ENCODE measurements around the gene SLC16A11.

The SLC16A11 gene

GRCh38 chr17:7029659-7030058 is 14.2 kb downstream of the SLC16A11 start:
- H3K27me3 ChIP-seq (ENCODE audit: control insufficient read depth, insufficient read depth, low read length) = no peaks in the 10 kb centered on the region
- H3K9ac ChIP-seq (ENCODE audit: low read length) = no peak overlapping the region
- H3K4me1 ChIP-seq (ENCODE audit: control insufficient read depth, insufficient read depth, low read length) = no peaks in the 10 kb centered on the region
- no peak overlapping the region for H3K27ac ChIP-seq (ENCODE audit: low read depth, low read length)
- no peak overlapping the region for H3K4me3 ChIP-seq (ENCODE audit: low read length)
- H3K36me3 ChIP-seq (ENCODE audit: control insufficient read depth, insufficient read depth, low read length) = no peaks in the 10 kb centered on the region

DNA sequence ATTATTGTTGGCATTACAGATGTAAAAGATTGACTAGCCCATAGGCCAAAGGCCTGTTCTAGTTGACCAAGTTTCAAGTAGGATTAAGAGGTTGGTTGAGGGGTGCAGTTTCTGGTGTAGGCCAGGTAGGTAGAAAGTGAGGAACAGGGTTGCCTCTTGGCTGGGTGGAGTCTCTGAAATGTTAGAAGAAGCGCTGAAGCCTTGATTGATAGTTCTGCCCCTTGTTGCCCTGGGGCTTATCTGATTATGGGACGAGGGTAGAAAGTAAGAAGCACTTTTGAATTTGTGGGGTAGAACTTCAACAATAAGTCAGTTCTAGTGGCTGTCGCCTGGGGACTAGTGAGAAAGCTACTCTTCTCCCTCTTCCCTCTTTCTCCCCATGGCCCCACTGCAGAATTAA is 14.8 kb downstream of the SLC16A11 start:
- Histone ChIP-seq H3K4me1 (ENCODE audit: control insufficient read depth, insufficient read depth, low read length) (no peaks in the 10 kb centered on the region), H3K4me3 (ENCODE audit: low read length) (no peak overlapping the region), H3K9ac (ENCODE audit: low read length) (no peak overlapping the region), H3K27me3 (ENCODE audit: control insufficient read depth, insufficient read depth, low read length) (no peaks in the 10 kb centered on the region), H3K36me3 (ENCODE audit: control insufficient read depth, insufficient read depth, low read length) (no peaks in the 10 kb centered on the region), H3K27ac (ENCODE audit: low read depth, low read length) (no peak overlapping the region)

DNA sequence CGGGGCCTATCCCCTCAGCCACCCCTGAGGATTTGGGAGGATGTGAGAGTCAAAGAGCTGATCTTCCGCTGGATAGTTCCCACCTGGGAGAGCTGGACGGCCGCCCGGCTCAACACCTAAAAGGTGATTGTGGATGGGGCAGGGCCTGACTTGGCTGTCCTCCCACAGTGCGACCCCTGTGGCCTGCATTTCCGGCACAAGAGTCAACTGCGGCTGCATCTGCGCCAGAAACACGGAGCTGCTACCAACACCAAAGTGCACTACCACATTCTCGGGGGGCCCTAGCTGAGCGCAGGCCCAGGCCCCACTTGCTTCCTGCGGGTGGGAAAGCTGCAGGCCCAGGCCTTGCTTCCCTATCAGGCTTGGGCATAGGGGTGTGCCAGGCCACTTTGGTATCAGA is 16.6 kb downstream of the SLC16A11 start:
- H3K27me3 ChIP-seq (ENCODE audit: control insufficient read depth, insufficient read depth, low read length) = peaks cover 8% of the 10 kb centered on the region
- H3K36me3 ChIP-seq (ENCODE audit: control insufficient read depth, insufficient read depth, low read length) = no peaks in the 10 kb centered on the region
- no peak overlapping the region for H3K4me3 ChIP-seq (ENCODE audit: low read length)
- H3K27ac ChIP-seq (ENCODE audit: low read depth, low read length) = no peak overlapping the region
- no peaks in the 10 kb centered on the region for H3K4me1 ChIP-seq (ENCODE audit: control insufficient read depth, insufficient read depth, low read length)
- no peak overlapping the region for H3K9ac ChIP-seq (ENCODE audit: low read length)

- no peak overlapping the region for H3K9ac ChIP-seq (ENCODE audit: low read length)
- no peak overlapping the region for H3K27ac ChIP-seq (ENCODE audit: low read depth, low read length)
- no peaks in the 10 kb centered on the region for H3K36me3 ChIP-seq (ENCODE audit: control insufficient read depth, insufficient read depth, low read length)
- H3K4me1 ChIP-seq (ENCODE audit: control insufficient read depth, insufficient read depth, low read length) = no peaks in the 10 kb centered on the region
- no peak overlapping the region for H3K4me3 ChIP-seq (ENCODE audit: low read length)
- peaks cover 8% of the 10 kb centered on the region for H3K27me3 ChIP-seq (ENCODE audit: control insufficient read depth, insufficient read depth, low read length)
These were observed 17.3 kb downstream of the SLC16A11 start for GRCh38 chr17:7026471-7027115.

- Histone ChIP-seq H3K4me3 (ENCODE audit: low read length) (no peak overlapping the region), H3K4me1 (ENCODE audit: control insufficient read depth, insufficient read depth, low read length) (no peaks in the 10 kb centered on the region), H3K27me3 (ENCODE audit: control insufficient read depth, insufficient read depth, low read length) (peaks cover 8% of the 10 kb centered on the region), H3K27ac (ENCODE audit: low read depth, low read length) (no peak overlapping the region), H3K36me3 (ENCODE audit: control insufficient read depth, insufficient read depth, low read length) (no peaks in the 10 kb centered on the region), H3K9ac (ENCODE audit: low read length) (no peak overlapping the region)
These were observed 18.6 kb downstream of the SLC16A11 start for GRCh38 chr17:7025245-7025644.

- H3K4me3 ChIP-seq (ENCODE audit: low read length) = no peak overlapping the region
- H3K27me3 ChIP-seq (ENCODE audit: control insufficient read depth, insufficient read depth, low read length) = peaks cover 8% of the 10 kb centered on the region
- no peak overlapping the region for H3K9ac ChIP-seq (ENCODE audit: low read length)
- no peaks in the 10 kb centered on the region for H3K4me1 ChIP-seq (ENCODE audit: control insufficient read depth, insufficient read depth, low read length)
- no peaks in the 10 kb centered on the region for H3K36me3 ChIP-seq (ENCODE audit: control insufficient read depth, insufficient read depth, low read length)
- H3K27ac ChIP-seq (ENCODE audit: low read depth, low read length) = no peak overlapping the region
These were observed 19.5 kb downstream of the SLC16A11 start for GRCh38 chr17:7024402-7024785.

GRCh38 chr17:7023576-7024401 is 20.1 kb downstream of the SLC16A11 start:
- Histone ChIP-seq H3K4me1 (ENCODE audit: control insufficient read depth, insufficient read depth, low read length) (peaks cover 1% of the 10 kb centered on the region), H3K27ac (ENCODE audit: low read depth, low read length) (peak overlapping the region; percentile 7), H3K4me3 (ENCODE audit: low read length) (peak overlapping the region; percentile 45), H3K27me3 (ENCODE audit: control insufficient read depth, insufficient read depth, low read length) (peaks cover 8% of the 10 kb centered on the region), H3K9ac (ENCODE audit: low read length) (no peak overlapping the region), H3K36me3 (ENCODE audit: control insufficient read depth, insufficient read depth, low read length) (no peaks in the 10 kb centered on the region)

- Histone ChIP-seq H3K4me3 (ENCODE audit: low read length) (peak within 1 kb of the TSS; percentile 45), H3K4me1 (ENCODE audit: control insufficient read depth, insufficient read depth, low read length) (peaks cover 9% of the 10 kb centered on the region), H3K27ac (ENCODE audit: low read depth, low read length) (peak within 1 kb of the TSS; percentile 7)
These were observed 20.9 kb downstream of the SLC16A11 start, which contains the start of gene BCL6B for GRCh38 chr17:7022781-7023571. Gene BCL6B, plus strand, starts transcription at chr17:7023050. Its CDS starts 622 bp downstream, at chr17:7023672.

DNA sequence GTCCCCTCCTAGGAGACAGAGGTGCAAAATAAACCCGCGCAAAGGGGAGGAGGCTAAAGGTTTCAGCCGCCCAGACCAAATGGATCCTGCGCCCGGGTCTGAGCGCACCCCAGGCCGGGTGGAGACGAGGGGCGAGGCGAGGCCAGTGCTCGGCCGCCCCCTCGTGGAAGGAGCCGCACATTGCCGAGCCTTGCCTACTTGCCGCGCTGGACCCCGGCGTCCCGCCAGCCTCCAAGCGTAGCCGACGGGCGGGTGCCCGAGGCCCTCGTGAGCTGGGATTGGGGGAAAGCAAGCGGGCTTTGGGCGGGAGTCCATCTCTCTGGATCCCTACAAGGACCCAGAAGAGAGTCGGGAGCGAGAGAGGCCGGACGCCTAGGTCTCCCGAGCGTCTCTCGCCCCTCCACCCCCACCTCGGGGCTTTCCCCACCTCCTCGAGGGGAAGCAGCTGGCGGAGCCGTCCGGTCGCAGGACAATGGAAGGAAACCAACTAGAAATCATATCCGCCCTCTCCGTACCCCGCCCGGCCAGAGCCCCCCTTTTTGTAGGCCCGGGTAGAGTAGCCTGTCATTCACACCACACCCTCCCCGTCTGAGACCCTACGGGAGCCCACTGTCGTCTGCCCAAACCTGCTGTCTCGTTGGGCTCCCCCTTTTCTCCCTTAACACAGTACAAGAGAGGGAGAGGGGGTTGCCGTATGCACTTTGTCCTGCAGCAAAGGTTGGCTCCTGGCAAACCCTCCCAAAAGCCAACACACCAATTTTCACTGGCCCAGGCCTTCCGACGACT is 21.7 kb downstream of the SLC16A11 start:
- Histone ChIP-seq H3K4me1 (ENCODE audit: control insufficient read depth, insufficient read depth, low read length) (peaks cover 12% of the 10 kb centered on the region), H3K9ac (ENCODE audit: low read length) (no peak overlapping the region), H3K27me3 (ENCODE audit: control insufficient read depth, insufficient read depth, low read length) (peaks cover 8% of the 10 kb centered on the region), H3K4me3 (ENCODE audit: low read length) (peak overlapping the region; percentile 40), H3K36me3 (ENCODE audit: control insufficient read depth, insufficient read depth, low read length) (peaks cover under 1% of the 10 kb centered on the region), H3K27ac (ENCODE audit: low read depth, low read length) (no peak overlapping the region)

More at GRCh38 chr17:7022781-7023571, 20.9 kb downstream of the SLC16A11 start, which contains the start of gene BCL6B:
- Histone ChIP-seq H3K27me3 (ENCODE audit: control insufficient read depth, insufficient read depth, low read length) (peaks cover 8% of the 10 kb centered on the region), H3K9ac (ENCODE audit: low read length) (no peak within 1 kb of the TSS), H3K36me3 (ENCODE audit: control insufficient read depth, insufficient read depth, low read length) (no peaks in the 10 kb centered on the region)

DNA sequence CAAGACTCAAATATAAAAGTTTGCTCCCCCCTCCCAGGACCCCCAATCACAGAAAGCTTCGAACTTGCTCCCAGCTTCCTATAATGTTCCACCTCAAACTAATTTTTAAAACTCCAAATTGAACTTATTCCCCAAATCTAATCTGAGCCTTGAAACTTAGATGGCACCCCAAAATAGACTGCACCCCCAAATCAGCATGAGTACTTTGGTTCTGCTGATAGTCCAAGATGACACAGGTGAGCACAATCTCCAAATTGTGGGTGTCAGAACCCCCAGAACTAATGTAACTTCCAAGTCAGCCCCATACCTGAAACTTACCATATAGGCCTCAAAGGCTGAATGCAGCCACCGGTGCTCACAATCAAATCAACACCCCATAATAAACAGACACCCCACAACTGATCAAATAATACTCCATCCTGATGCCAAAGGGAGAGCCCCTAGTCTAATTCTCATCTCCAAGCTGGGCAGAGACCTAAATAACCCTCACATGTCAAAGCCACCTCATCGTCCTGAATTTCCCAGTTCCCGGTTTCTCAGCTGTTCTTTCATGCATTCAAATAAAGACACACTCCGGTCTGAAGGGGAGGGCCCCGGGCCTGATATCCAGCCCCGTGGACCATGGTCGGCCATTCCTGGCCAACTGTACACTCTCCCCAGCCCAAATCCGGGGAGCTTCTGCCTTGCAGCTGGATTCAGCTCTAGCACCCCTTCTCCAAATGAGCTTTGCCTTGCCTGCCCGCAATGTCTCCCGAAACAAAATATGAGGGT is 22.8 kb downstream of the SLC16A11 start:
- Histone ChIP-seq H3K9ac (ENCODE audit: low read length) (no peak overlapping the region), H3K4me3 (ENCODE audit: low read length) (peak overlapping the region; percentile 40), H3K4me1 (ENCODE audit: control insufficient read depth, insufficient read depth, low read length) (peaks cover 12% of the 10 kb centered on the region), H3K36me3 (ENCODE audit: control insufficient read depth, insufficient read depth, low read length) (peaks cover 6% of the 10 kb centered on the region), H3K27ac (ENCODE audit: low read depth, low read length) (no peak overlapping the region), H3K27me3 (ENCODE audit: control insufficient read depth, insufficient read depth, low read length) (peaks cover 8% of the 10 kb centered on the region)

GRCh38 chr17:7019839-7020519 is 23.9 kb downstream of the SLC16A11 start:
- H3K4me1 ChIP-seq (ENCODE audit: control insufficient read depth, insufficient read depth, low read length) = peaks cover 17% of the 10 kb centered on the region
- H3K9ac ChIP-seq (ENCODE audit: low read length) = peak overlapping the region; percentile 78
- H3K36me3 ChIP-seq (ENCODE audit: control insufficient read depth, insufficient read depth, low read length) = peaks cover 6% of the 10 kb centered on the region
- H3K27me3 ChIP-seq (ENCODE audit: control insufficient read depth, insufficient read depth, low read length) = peaks cover 8% of the 10 kb centered on the region
- H3K27ac ChIP-seq (ENCODE audit: low read depth, low read length) = peak overlapping the region; percentile 91
- H3K4me3 ChIP-seq (ENCODE audit: low read length) = peak overlapping the region; percentile 79

All from rectal smooth muscle tissue (tissue), 1 donor.